Liver (tissue), 9 donors: ENCODE measurements around the gene UGT1A8. TPM values are rescaled to one million over a fixed set of nuclear protein-coding genes. Genes with fewer than 3 reads are reported as not detected.
A peak's percentile ranks its signal among the peaks of the same experiment; 100 is the strongest.
"Not testable (repeated sequence)": the region's sequence is repeated elsewhere in the genome, so short reads cannot be mapped to it uniquely, and the experiment has no call there.

Experiments
- DNase-seq: peaks from one replicate; pipeline ENCODE4 v3.0.0-alpha.2; 2017; ENCODE audit warnings: low spot score
- H3K27ac ChIP-seq, 2 donors: one replicate each; pipeline ENCODE4 v1.7.0; 2013; ENCODE audit warnings: inconsistent platforms in 2 of 2, low read length in 2 of 2, control low read depth in 1 of 2, low read depth in 1 of 2, mild to moderate bottlenecking in 1 of 2
- H3K27me3 ChIP-seq, 4 donors: one replicate each; pipeline versions ENCODE4 v1.6.1 to v1.7.0; 2013; ENCODE audit warnings: low read length in 3 of 4, inconsistent platforms in 1 of 4, mild to moderate bottlenecking in 1 of 4, moderate library complexity in 1 of 4; ENCODE audit not compliant: control insufficient read depth in 4 of 4, insufficient read depth in 4 of 4
- H3K36me3 ChIP-seq, 4 donors: one replicate each; pipeline versions ENCODE4 v1.6.1 to v1.7.0; 2013; ENCODE audit warnings: low read length in 3 of 4, mild to moderate bottlenecking in 3 of 4, low read depth in 1 of 4, moderate library complexity in 1 of 4; ENCODE audit not compliant: control insufficient read depth in 4 of 4, insufficient read depth in 3 of 4
- H3K4me1 ChIP-seq, 4 donors: one replicate each; pipeline versions ENCODE4 v1.6.1 to v1.7.0; 2013; ENCODE audit warnings: low read length in 3 of 4, mild to moderate bottlenecking in 3 of 4, moderate library complexity in 1 of 4; ENCODE audit not compliant: control insufficient read depth in 4 of 4, insufficient read depth in 4 of 4
- H3K4me3 ChIP-seq, 3 donors: one replicate each; pipeline versions ENCODE4 v1.6.1 to v1.7.0; 2013; ENCODE audit warnings: low read length in 3 of 3, control low read depth in 1 of 3, low read depth in 1 of 3, mild to moderate bottlenecking in 1 of 3
- H3K9ac ChIP-seq, 2 donors: one replicate each; pipeline ENCODE4 v1.7.0; 2013; ENCODE audit warnings: low read length in 2 of 2, mild to moderate bottlenecking in 2 of 2, moderate library complexity in 2 of 2, control low read depth in 1 of 2, low read depth in 1 of 2
- H3K9me3 ChIP-seq, 4 donors: one replicate each; pipeline versions ENCODE4 v1.6.1 to v1.7.0; 2013; ENCODE audit warnings: low read length in 3 of 4; ENCODE audit not compliant: control insufficient read depth in 4 of 4
- EGR1 ChIP-seq, 2 donors: IDR thresholded peaks; 2 replicates each; pipeline ENCODE4 v1.6.1; 2016 to 2018; ENCODE audit warnings: antibody characterized with exemption in 2 of 2, low read depth in 2 of 2
- FOXA1 ChIP-seq: IDR thresholded peaks from 2 replicates; pipeline ENCODE4 v1.6.1; 2016; ENCODE audit warnings: antibody characterized with exemption
- FOXA2 ChIP-seq: IDR thresholded peaks from 2 replicates; pipeline ENCODE4 v1.6.1; 2016; ENCODE audit warnings: antibody characterized with exemption
- HNF4A ChIP-seq, 2 donors: conservative IDR thresholded peaks; 2 replicates each; pipeline ENCODE4 v1.6.1; 2016; ENCODE audit warnings: antibody characterized with exemption in 2 of 2, mild to moderate bottlenecking in 2 of 2
- HNF4G ChIP-seq: IDR thresholded peaks from 2 replicates; pipeline ENCODE4 v1.6.1; 2016; ENCODE audit warnings: antibody characterized with exemption
- JUND ChIP-seq, 2 donors: IDR thresholded peaks; 2 replicates each; pipeline ENCODE4 v1.6.1; 2016; ENCODE audit warnings: antibody characterized with exemption in 2 of 2
- NR2F2 ChIP-seq: IDR thresholded peaks from 2 replicates; pipeline ENCODE4 v1.6.1; 2016; ENCODE audit warnings: antibody characterized with exemption
- RAD21 ChIP-seq, 2 donors: IDR thresholded peaks; 2 replicates each; pipeline ENCODE4 v1.6.1; 2016; ENCODE audit warnings: antibody characterized with exemption in 2 of 2, mild to moderate bottlenecking in 2 of 2
- RXRA ChIP-seq, 2 donors: IDR thresholded peaks; 2 replicates each; pipeline ENCODE4 v1.6.1; 2017 to 2018; ENCODE audit warnings: antibody characterized with exemption in 2 of 2, mild to moderate bottlenecking in 1 of 2
- YY1 ChIP-seq: IDR thresholded peaks from 2 replicates; pipeline ENCODE4 v1.6.1; 2016; ENCODE audit warnings: antibody characterized with exemption, mild to moderate bottlenecking
- WGBS: extraction: QIAGEN DNeasy Blood & Tissue Kit; methylation state at CpG from one replicate; pipeline ENCODE4 v1.1.7; 2013; 5-methylcytosine and 5-hydroxymethylcytosine counted together
- polyA plus RNA-seq, 2 donors: library from polyadenylated mRNA; stranded (reverse) in 1 of 2; unstranded in 1 of 2; fragments of 200-250 nt in 1 of 2; fragments of >200 nt in 1 of 2; fragmentation: Nextera tagmentation in 1 of 2; extraction: Ambion mirVana in 1 of 2; gene quantifications; one replicate each; pipeline versions ENCODE4 v1.2.1 to v1.2.3, GENCODE V29; 2013 to 2015
- total RNA-seq, 2 donors: library from RNA; depleted of rRNA; stranded (reverse); fragments of >200 nt; gene quantifications; one replicate each; pipeline ENCODE4 v1.2.3, GENCODE V29; 2014
- TF ChIP-seq, protein P1 (sequence below): IDR thresholded peaks from 2 replicates; pipeline ENCODE4 v1.6.1; 2016; ENCODE audit warnings: antibody characterized with exemption
- TF ChIP-seq, protein P2 (sequence below): IDR thresholded peaks from 2 replicates; pipeline ENCODE4 v1.6.1; 2016; ENCODE audit warnings: antibody characterized with exemption
- TF ChIP-seq, protein P3 (sequence below): IDR thresholded peaks from 2 replicates; pipeline ENCODE4 v1.6.1; 2016; ENCODE audit warnings: antibody characterized with exemption, mild to moderate bottlenecking
- TF ChIP-seq, protein P4 (sequence below): IDR thresholded peaks from 2 replicates; pipeline ENCODE4 v1.6.1; 2016; ENCODE audit warnings: antibody characterized with exemption
- donor health status: healthy.
- donor health status: healthy.
- donor health status: healthy.
- donor health status: healthy.
- donor health status: healthy.

Gene UGT1A8
- total and polyA plus RNA-seq, 4 donors: 0.17 to 0.51 (median 0.48) TPM; not detected in 1

DNA sequence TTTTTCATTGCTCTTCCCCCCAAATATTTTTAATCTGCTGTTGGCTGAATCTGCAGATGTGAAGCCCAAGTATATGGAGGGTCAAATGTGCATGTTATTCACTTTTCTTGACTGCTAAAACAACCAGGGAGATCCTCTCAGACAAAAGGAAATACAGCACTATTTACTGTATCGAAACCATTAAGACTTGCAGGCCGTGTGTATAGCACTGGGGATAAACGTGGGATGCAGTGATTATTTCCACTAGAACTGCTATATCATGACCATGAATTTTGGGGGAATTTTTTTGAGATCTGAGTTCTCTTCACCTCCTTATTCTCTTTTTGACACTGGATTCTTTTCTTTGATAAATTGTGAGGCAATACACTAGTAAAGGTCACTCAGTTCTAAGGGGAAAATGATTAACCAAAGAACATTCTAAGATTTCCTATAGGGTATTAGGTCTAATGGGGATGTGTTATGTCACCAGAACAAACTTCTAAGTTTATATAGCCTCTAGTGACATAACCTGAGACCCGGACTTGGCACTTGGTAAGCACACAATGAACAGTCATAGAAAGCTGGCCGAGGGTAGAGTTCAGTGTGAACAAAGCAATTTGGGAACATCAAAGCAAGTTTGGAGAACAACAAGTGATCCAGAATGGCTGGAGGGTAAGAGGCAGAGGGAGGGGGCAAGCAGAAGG, 127.8 kb downstream of the UGT1A8 start (continued):
- TF ChIP-seq, protein P1, sequence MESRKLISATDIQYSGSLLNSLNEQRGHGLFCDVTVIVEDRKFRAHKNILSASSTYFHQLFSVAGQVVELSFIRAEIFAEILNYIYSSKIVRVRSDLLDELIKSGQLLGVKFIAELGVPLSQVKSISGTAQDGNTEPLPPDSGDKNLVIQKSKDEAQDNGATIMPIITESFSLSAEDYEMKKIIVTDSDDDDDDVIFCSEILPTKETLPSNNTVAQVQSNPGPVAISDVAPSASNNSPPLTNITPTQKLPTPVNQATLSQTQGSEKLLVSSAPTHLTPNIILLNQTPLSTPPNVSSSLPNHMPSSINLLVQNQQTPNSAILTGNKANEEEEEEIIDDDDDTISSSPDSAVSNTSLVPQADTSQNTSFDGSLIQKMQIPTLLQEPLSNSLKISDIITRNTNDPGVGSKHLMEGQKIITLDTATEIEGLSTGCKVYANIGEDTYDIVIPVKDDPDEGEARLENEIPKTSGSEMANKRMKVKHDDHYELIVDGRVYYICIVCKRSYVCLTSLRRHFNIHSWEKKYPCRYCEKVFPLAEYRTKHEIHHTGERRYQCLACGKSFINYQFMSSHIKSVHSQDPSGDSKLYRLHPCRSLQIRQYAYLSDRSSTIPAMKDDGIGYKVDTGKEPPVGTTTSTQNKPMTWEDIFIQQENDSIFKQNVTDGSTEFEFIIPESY: peak; percentile 87
- TF ChIP-seq NR2F2 (no peak), HNF4A (conservative IDR thresholded peaks at IDR 0.05) (peak; percentile 97 to 98)
- TF ChIP-seq, protein P2, sequence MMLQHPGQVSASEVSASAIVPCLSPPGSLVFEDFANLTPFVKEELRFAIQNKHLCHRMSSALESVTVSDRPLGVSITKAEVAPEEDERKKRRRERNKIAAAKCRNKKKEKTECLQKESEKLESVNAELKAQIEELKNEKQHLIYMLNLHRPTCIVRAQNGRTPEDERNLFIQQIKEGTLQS: peak; percentile 32

DNA sequence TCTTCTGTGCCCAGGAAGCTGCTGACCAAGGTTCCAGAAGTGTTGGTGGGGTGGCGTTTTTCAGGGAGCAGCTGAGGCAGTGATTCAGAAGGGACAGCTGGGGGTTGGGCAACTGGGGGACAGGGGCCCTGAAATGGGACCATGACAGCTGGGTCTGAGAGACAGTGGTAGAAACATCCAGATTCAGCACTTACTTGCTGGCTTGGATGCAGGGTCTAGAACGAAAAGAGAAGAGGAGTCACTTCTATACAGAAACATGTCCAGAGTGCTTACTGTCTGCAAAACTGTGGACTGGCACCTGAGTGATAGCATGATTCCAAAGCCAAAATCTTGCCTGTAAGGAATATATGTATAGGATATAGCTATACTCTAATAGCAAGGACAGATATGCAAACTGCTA, 128.4 kb downstream of the UGT1A8 start:
- not testable (repeated sequence) for H3K9me3 ChIP-seq, H3K36me3 ChIP-seq, H3K27me3 ChIP-seq, H3K9ac ChIP-seq, DNase-seq
- WGBS: 63% methylated on average over 2 of the region's 2 CpGs
- peaks cover 12 to 65% (median 41%) of the 10 kb centered on the region in 4 donors for H3K4me1 ChIP-seq
- TF ChIP-seq, protein P3, sequence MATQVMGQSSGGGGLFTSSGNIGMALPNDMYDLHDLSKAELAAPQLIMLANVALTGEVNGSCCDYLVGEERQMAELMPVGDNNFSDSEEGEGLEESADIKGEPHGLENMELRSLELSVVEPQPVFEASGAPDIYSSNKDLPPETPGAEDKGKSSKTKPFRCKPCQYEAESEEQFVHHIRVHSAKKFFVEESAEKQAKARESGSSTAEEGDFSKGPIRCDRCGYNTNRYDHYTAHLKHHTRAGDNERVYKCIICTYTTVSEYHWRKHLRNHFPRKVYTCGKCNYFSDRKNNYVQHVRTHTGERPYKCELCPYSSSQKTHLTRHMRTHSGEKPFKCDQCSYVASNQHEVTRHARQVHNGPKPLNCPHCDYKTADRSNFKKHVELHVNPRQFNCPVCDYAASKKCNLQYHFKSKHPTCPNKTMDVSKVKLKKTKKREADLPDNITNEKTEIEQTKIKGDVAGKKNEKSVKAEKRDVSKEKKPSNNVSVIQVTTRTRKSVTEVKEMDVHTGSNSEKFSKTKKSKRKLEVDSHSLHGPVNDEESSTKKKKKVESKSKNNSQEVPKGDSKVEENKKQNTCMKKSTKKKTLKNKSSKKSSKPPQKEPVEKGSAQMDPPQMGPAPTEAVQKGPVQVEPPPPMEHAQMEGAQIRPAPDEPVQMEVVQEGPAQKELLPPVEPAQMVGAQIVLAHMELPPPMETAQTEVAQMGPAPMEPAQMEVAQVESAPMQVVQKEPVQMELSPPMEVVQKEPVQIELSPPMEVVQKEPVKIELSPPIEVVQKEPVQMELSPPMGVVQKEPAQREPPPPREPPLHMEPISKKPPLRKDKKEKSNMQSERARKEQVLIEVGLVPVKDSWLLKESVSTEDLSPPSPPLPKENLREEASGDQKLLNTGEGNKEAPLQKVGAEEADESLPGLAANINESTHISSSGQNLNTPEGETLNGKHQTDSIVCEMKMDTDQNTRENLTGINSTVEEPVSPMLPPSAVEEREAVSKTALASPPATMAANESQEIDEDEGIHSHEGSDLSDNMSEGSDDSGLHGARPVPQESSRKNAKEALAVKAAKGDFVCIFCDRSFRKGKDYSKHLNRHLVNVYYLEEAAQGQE: peak; percentile 0
- peak overlapping the region; percentile 49 to 65 for H3K27ac ChIP-seq
- H3K4me3 ChIP-seq: peak overlapping the region in 1 of 3 donors; percentile 22

DNA sequence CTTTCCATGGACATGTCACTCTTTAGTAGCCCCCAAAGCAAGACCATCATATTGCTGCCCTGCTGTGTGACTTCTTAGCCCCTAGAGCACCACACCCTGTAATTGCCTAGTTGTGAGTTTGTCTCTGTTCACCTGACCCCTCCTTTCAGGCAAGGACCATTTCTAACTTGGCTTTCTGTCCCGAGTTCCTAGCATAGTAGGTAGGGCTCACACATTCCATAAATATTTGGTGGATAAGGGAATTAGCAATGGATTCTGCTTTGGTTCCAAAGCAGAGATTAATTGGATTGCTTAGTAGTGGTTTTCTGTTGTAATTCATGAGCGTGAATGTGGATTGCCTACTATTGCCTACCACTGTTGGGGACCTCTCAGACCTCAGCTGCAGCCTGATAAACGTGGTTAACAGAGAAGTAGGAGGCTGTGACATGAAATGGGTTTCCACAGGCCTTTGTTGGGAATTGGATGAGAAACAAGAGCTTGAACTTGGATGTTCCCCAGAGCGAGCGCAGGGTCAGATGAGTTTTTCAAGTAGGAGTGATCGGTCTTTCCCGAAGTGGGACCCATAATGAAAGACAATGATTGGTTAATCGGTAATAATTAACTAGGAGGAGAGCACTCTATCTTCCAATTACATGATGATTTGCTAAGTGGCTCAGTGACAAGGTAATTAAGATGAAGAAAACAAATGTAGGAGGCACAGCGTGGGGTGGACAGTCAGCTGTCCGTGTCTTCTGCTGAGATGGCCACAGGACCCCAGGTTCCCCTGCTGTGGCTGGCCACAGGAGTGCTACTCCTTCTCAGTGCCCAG, 129.2 kb downstream of the UGT1A8 start:
- 44% methylated on average over 10 of the region's 10 CpGs for WGBS
- TF ChIP-seq EGR1 (IDR thresholded peaks at IDR 0.05; ENCODE audit: low read depth in 2 of 2) (peak in 1 of 2 donors; percentile 23), YY1 (peak; percentile 75), JUND (IDR thresholded peaks at IDR 0.05) (peak in 1 of 2 donors; percentile 58), RAD21 (IDR thresholded peaks at IDR 0.05) (peak; percentile 4 to 10), FOXA1 (no peak), NR2F2 (no peak), RXRA (IDR thresholded peaks at IDR 0.05) (peak; percentile 90 to 97), HNF4G (peak; percentile 21), HNF4A (conservative IDR thresholded peaks at IDR 0.05) (peak; percentile 34 to 69), FOXA2 (peak; percentile 13)
- TF ChIP-seq, protein P4, sequence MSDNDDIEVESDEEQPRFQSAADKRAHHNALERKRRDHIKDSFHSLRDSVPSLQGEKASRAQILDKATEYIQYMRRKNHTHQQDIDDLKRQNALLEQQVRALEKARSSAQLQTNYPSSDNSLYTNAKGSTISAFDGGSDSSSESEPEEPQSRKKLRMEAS: peak; percentile 33
- TF ChIP-seq, protein P3: no peak
- TF ChIP-seq, protein P1: peak; percentile 16

More for the DNA sequence above, 129.2 kb downstream of the UGT1A8 start:
- Histone ChIP-seq H3K4me3 (peak overlapping the region in 1 of 3 donors; percentile 23), H3K36me3 (peaks cover 0 to 4% (median 2%) of the 10 kb centered on the region in 4 donors), H3K27ac (peak overlapping the region; percentile 57 to 65), H3K9me3 (no peaks in the 10 kb centered on the region), H3K27me3 (no peaks in the 10 kb centered on the region), H3K9ac (no peak overlapping the region), H3K4me1 (peaks cover 12 to 68% (median 44%) of the 10 kb centered on the region in 4 donors)
- DNase-seq: no peak
